ENCODE data around the gene OXA1L. TPM values are rescaled to one million over a fixed set of nuclear protein-coding genes. Genes with fewer than 3 reads are reported as not detected.

The OXA1L gene
- total RNA-seq, 1 donor from 2014 or later: 75.7 TPM

DNA sequence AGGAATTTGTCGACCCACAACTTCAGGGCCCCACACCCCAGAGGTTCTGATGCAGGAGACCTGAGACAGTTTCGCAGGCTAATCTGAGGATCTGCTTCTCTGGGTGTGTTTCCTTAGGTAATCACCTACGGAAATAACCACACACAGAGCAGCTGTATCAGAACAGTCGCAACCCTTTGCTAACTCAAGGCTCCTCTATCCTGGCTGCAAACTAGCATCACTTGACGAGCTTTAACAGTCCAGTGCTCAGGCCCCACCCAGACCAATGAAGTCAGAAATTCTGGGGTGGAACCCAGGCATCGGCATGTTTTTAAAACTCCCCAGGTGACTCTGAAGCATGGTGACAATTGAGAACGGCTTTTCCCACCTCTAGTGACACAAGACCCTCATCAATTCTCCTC lies 28.1 kb downstream of the OXA1L start:
- TF ChIP-seq, protein P1, sequence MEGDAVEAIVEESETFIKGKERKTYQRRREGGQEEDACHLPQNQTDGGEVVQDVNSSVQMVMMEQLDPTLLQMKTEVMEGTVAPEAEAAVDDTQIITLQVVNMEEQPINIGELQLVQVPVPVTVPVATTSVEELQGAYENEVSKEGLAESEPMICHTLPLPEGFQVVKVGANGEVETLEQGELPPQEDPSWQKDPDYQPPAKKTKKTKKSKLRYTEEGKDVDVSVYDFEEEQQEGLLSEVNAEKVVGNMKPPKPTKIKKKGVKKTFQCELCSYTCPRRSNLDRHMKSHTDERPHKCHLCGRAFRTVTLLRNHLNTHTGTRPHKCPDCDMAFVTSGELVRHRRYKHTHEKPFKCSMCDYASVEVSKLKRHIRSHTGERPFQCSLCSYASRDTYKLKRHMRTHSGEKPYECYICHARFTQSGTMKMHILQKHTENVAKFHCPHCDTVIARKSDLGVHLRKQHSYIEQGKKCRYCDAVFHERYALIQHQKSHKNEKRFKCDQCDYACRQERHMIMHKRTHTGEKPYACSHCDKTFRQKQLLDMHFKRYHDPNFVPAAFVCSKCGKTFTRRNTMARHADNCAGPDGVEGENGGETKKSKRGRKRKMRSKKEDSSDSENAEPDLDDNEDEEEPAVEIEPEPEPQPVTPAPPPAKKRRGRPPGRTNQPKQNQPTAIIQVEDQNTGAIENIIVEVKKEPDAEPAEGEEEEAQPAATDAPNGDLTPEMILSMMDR (IDR thresholded peaks at IDR 0.05): no peak
- Mint-ChIP-seq H3K27me3 (ENCODE audit: low read depth) (peaks cover 15% of the 10 kb centered on the region), H3K9me3 (ENCODE audit: low read depth) (no peaks in the 10 kb centered on the region), H3K36me3 (ENCODE audit: low read depth) (peaks cover 1% of the 10 kb centered on the region), H3K27ac (ENCODE audit: unreplicated experiment) (no peak overlapping the region), H3K4me3 (ENCODE audit: unreplicated experiment) (no peak overlapping the region), H3K4me1 (ENCODE audit: low read depth) (no peaks in the 10 kb centered on the region)
- DNase-seq (ENCODE audit: low spot score): no peak

DNA sequence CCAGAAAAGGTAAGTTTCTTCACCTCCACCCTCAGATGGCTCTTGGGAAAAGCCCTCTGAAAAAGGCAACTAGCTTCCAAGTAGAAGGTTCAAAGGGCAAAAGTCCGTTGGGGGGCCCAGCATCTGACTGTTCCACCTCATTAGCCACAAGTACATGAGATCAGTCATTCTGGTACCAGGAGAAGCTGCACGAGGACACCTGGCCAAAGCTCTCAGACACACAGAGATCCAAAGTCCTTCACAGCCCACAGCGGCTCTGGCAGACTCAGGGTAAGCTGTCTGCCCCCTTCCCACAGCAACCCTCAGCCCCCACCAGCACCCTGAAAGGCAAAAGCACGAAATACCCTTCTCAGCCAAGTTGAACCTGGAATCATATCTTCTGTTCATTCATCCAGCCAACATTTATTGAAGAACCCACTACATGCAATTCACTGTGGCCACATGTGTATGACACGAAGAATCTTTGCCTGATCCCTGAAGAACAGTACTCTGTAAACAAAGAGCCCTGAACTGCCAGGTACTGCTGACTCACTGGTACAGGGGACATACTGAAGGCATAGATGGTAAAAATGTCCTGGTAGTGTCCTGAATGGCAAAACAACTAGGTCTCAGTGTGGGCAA lies 29.7 kb downstream of the OXA1L start:
- DNase-seq (ENCODE audit: low spot score): no peak
- no peak overlapping the region for H3K4me3 Mint-ChIP-seq (ENCODE audit: unreplicated experiment)
- TF ChIP-seq, protein P1 (IDR thresholded peaks at IDR 0.05): no peak
- no peak overlapping the region for H3K27ac Mint-ChIP-seq (ENCODE audit: unreplicated experiment)
- no peaks in the 10 kb centered on the region for H3K4me1 Mint-ChIP-seq (ENCODE audit: low read depth)
- no peaks in the 10 kb centered on the region for H3K9me3 Mint-ChIP-seq (ENCODE audit: low read depth)
- H3K27me3 Mint-ChIP-seq (ENCODE audit: low read depth): peaks cover 15% of the 10 kb centered on the region
- peaks cover 1% of the 10 kb centered on the region for H3K36me3 Mint-ChIP-seq (ENCODE audit: low read depth)

DNA sequence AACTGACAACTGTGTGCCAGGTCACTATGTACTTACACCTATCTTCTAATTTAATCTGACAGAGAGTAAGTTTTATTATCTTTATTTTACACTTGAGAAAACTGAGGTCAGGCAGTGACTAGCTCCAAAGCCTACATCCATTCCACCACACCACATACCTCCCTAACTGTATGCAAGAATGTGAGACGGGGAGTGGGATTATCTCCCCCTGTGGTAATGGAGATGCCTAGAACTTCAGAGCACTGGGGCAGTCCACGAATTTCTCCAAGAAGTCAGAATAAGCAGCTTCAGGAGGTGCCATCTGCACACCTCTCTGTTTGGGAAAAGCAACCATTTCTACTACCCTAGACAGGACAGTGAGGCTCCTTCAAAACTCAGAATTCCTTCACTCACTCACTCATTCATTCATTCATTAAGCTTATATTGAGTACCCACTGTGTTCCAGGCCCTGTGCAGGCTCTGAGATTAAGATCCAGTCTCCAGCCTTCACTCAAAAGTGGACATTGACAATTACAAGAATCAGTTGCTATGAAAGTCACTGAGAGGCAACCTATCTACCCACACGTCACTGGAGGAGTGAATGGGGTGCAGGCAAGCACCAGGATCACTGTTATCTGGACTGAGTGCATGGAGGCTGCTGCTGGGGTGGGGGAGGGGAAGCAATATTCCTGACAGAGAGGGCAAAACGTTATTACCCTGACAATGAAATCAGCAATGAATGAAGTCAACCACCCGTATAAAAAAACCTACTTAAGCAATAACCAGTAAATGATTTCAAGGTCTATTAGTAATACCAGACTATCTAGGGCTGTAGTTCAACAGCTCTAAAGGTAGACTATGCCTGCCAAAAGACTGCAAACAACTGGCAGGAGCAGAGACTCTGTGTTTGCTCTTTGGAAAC lies 30.8 kb downstream of the OXA1L start:
- H3K27ac Mint-ChIP-seq (ENCODE audit: unreplicated experiment): no peak overlapping the region
- peaks cover 1% of the 10 kb centered on the region for H3K36me3 Mint-ChIP-seq (ENCODE audit: low read depth)
- H3K4me3 Mint-ChIP-seq (ENCODE audit: unreplicated experiment): no peak overlapping the region
- H3K27me3 Mint-ChIP-seq (ENCODE audit: low read depth): peaks cover 15% of the 10 kb centered on the region
- TF ChIP-seq, protein P1 (IDR thresholded peaks at IDR 0.05): no peak
- H3K9me3 Mint-ChIP-seq (ENCODE audit: low read depth): no peaks in the 10 kb centered on the region
- H3K4me1 Mint-ChIP-seq (ENCODE audit: low read depth): no peaks in the 10 kb centered on the region
- DNase-seq (ENCODE audit: low spot score): no peak

DNA sequence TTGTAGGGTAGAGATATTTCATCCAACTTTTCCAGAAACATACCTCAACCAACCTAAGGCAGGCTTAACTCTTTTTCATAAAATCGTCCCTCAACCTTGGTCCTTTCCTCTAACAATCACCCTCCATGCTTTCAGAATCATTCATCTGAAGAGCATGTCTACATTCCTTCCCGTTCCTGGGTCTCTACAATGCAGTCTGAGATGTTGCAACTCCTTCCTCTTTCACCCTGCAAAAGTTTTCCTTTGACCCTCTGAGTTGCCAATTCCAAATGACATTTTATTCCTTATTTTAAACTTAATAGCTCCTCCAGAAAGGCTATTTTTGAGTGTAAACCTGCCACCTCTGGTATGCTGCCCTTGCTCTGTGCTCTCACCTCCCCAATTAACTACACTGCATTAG lies 32.0 kb downstream of the OXA1L start:
- Mint-ChIP-seq H3K27ac (ENCODE audit: unreplicated experiment) (no peak overlapping the region), H3K4me3 (ENCODE audit: unreplicated experiment) (no peak overlapping the region), H3K27me3 (ENCODE audit: low read depth) (peaks cover 15% of the 10 kb centered on the region), H3K9me3 (ENCODE audit: low read depth) (no peaks in the 10 kb centered on the region), H3K36me3 (ENCODE audit: low read depth) (peaks cover 1% of the 10 kb centered on the region), H3K4me1 (ENCODE audit: low read depth) (no peaks in the 10 kb centered on the region)
- DNase-seq (ENCODE audit: low spot score): no peak
- TF ChIP-seq, protein P1 (IDR thresholded peaks at IDR 0.05): no peak

DNA sequence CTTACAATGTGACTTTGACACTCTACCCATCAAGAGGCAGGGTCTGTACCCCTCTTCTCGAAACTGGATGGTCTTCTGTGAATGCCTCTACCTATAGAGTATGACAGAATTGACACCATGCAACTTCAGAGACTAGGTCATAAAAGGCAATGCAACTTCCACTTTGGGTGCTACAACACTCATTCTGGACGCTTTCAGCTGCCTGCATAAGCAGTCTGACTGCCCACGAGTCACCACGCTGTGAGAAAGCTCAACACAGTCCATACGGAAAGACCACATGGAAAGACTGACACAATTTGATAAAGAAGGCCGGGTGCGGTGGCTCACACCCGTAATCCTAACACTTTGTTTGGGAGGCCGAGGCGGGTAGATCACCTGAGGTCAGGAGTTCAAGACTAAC lies 33.9 kb downstream of the OXA1L start:
- Mint-ChIP-seq H3K36me3 (ENCODE audit: low read depth) (peaks cover 2% of the 10 kb centered on the region), H3K4me1 (ENCODE audit: low read depth) (no peaks in the 10 kb centered on the region), H3K27ac (ENCODE audit: unreplicated experiment) (no peak overlapping the region), H3K9me3 (ENCODE audit: low read depth) (no peaks in the 10 kb centered on the region), H3K27me3 (ENCODE audit: low read depth) (peaks cover 20% of the 10 kb centered on the region), H3K4me3 (ENCODE audit: unreplicated experiment) (no peak overlapping the region)
- TF ChIP-seq, protein P1 (IDR thresholded peaks at IDR 0.05): no peak
- no peak for DNase-seq (ENCODE audit: low spot score)

All from chondrocyte (in vitro differentiated cells).